B cell (primary cell): ENCODE measurements around the gene IRF9.

Source experiments
- CTCF ChIP-seq: fragments of 200-600 bp; IDR thresholded peaks from one replicate; pipeline ENCODE4 v1.8.0; 2022; ENCODE audit warnings: antibody characterized with exemption, mild to moderate bottlenecking
- EZH2 ChIP-seq: IDR thresholded peaks from 2 replicates; pipeline ENCODE4 v1.6.1; 2012; ENCODE audit warnings: borderline replicate concordance, low read depth, mild to moderate bottlenecking, moderate library complexity, low read length; ENCODE audit not compliant: insufficient read depth, poor library complexity, severe bottlenecking

GRCh38 chr14:24182110-24182882, 21.2 kb downstream of the IRF9 start:
- TF ChIP-seq CTCF (no peak), EZH2 (no peak)
